Neural cell (in vitro differentiated cells): ENCODE data around the gene TEX19.

Experiments used
- RAD21 ChIP-seq: fragments of 450-650 bp; conservative IDR thresholded peaks from 2 replicates; pipeline ENCODE4 v1.6.1; 2014; ENCODE audit warnings: antibody characterized with exemption, mild to moderate bottlenecking, moderate library complexity
- TF ChIP-seq, protein P1 (sequence below): IDR thresholded peaks from 2 replicates; pipeline ENCODE4 v1.6.1; 2012; ENCODE audit warnings: borderline replicate concordance
- TF ChIP-seq, protein P2 (sequence below): fragments of 450-650 bp; IDR thresholded peaks from 2 replicates; pipeline ENCODE4 v1.5.1; 2014; ENCODE audit warnings: antibody characterized with exemption, mild to moderate bottlenecking, moderate library complexity; ENCODE audit not compliant: poor library complexity, severe bottlenecking

DNA sequence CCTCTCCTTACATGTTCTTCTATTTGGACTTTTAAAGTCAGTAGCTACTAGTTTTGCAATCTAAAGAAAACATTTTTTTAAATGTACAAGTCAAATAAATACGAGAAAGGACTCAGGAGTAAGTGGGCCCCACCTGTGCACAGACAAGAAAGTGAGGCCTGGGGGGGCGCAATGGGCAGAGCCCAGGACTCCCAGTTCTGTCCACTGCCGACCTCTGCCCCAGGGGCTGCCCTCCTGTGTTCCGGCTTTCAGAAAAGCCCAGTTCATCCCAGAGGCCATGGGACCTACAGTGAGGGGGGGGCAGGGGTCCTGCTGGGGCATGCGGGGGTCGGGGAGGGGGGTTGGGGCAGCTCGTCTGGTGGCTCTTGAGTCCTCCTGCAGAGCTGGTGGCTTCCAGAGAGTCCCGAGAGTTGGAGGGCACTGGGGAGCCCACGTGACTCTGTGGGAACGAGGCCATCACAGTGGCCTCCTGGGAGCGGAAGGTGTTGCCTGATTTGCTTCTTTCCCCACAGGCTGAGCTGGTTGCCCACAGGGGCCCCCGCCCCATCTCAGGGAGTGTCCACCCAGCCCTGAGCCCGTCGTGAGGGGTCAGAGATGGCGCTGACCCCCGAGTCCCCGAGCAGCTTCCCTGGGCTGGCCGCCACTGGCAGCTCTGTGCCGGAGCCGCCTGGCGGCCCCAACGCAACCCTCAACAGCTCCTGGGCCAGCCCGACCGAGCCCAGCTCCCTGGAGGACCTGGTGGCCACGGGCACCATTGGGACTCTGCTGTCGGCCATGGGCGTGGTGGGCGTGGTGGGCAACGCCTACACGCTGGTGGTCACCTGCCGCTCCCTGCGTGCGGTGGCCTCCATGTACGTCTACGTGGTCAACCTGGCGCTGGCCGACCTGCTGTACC is 14.9 kb downstream of the TEX19 start:
- TF ChIP-seq, protein P1, sequence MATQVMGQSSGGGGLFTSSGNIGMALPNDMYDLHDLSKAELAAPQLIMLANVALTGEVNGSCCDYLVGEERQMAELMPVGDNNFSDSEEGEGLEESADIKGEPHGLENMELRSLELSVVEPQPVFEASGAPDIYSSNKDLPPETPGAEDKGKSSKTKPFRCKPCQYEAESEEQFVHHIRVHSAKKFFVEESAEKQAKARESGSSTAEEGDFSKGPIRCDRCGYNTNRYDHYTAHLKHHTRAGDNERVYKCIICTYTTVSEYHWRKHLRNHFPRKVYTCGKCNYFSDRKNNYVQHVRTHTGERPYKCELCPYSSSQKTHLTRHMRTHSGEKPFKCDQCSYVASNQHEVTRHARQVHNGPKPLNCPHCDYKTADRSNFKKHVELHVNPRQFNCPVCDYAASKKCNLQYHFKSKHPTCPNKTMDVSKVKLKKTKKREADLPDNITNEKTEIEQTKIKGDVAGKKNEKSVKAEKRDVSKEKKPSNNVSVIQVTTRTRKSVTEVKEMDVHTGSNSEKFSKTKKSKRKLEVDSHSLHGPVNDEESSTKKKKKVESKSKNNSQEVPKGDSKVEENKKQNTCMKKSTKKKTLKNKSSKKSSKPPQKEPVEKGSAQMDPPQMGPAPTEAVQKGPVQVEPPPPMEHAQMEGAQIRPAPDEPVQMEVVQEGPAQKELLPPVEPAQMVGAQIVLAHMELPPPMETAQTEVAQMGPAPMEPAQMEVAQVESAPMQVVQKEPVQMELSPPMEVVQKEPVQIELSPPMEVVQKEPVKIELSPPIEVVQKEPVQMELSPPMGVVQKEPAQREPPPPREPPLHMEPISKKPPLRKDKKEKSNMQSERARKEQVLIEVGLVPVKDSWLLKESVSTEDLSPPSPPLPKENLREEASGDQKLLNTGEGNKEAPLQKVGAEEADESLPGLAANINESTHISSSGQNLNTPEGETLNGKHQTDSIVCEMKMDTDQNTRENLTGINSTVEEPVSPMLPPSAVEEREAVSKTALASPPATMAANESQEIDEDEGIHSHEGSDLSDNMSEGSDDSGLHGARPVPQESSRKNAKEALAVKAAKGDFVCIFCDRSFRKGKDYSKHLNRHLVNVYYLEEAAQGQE: no peak
- TF ChIP-seq, protein P2, sequence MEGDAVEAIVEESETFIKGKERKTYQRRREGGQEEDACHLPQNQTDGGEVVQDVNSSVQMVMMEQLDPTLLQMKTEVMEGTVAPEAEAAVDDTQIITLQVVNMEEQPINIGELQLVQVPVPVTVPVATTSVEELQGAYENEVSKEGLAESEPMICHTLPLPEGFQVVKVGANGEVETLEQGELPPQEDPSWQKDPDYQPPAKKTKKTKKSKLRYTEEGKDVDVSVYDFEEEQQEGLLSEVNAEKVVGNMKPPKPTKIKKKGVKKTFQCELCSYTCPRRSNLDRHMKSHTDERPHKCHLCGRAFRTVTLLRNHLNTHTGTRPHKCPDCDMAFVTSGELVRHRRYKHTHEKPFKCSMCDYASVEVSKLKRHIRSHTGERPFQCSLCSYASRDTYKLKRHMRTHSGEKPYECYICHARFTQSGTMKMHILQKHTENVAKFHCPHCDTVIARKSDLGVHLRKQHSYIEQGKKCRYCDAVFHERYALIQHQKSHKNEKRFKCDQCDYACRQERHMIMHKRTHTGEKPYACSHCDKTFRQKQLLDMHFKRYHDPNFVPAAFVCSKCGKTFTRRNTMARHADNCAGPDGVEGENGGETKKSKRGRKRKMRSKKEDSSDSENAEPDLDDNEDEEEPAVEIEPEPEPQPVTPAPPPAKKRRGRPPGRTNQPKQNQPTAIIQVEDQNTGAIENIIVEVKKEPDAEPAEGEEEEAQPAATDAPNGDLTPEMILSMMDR: no peak
- TF ChIP-seq RAD21: no peak
